K562 (cell line): Measurements from ENCODE around the gene SYPL2. TPM values are rescaled to one million over a fixed set of nuclear protein-coding genes. Genes with fewer than 3 reads are reported as not detected.

Experiments used
- DEAF1 ChIP-seq: fragments of 450-650 bp; formaldehyde crosslinking; IDR thresholded peaks from 2 replicates; pipeline ENCODE4 v1.4.0; 2020; ENCODE audit warnings: mild to moderate bottlenecking, moderate library complexity
- MED1 ChIP-seq: sonication (generic); formaldehyde crosslinking; IDR thresholded peaks from 2 replicates; pipeline ENCODE4 v1.8.1; 2023; ENCODE audit warnings: missing genetic modification reagents, borderline replicate concordance
- NELFE ChIP-seq: IDR thresholded peaks from 2 replicates; pipeline ENCODE4 v1.6.1; 2011; ENCODE audit warnings: mild to moderate bottlenecking; ENCODE audit not compliant: insufficient read depth, insufficient read length
- PPARD ChIP-seq: fragments of 250-450 bp; sonication (Bioruptor Pico); IDR thresholded peaks from 2 replicates; pipeline ENCODE4 v1.8.0; 2022; ENCODE audit warnings: inconsistent platforms, mild to moderate bottlenecking, moderate library complexity
- RBM34 ChIP-seq: fragments of 200-400 bp; formaldehyde crosslinking; IDR thresholded peaks from 2 replicates; pipeline ENCODE4 v1.6.1; 2018; ENCODE audit warnings: low read length, borderline replicate concordance; ENCODE audit not compliant: insufficient read depth
- TAF1 ChIP-seq: IDR thresholded peaks from 2 replicates; pipeline ENCODE4 v1.6.1; 2011; ENCODE audit warnings: mild to moderate bottlenecking, low read length, moderate library complexity; ENCODE audit not compliant: insufficient read depth, control insufficient read depth, severe bottlenecking; ENCODE audit errors: extremely low read depth
- TEAD4 ChIP-seq, 2 experiments: sonication (generic) in 1 of 2; formaldehyde crosslinking in 1 of 2; IDR thresholded peaks; 2 replicates each; pipeline versions ENCODE4 v1.6.1 to v1.8.0; 2012 to 2022; ENCODE audit warnings: borderline replicate concordance in 1 of 2, inconsistent platforms in 1 of 2, low read length in 1 of 2, mild to moderate bottlenecking in 1 of 2, missing genetic modification reagents in 1 of 2
- ZBTB40 ChIP-seq, 2 experiments: fragments of 450-650 bp in 1 of 2; sonication (generic) in 1 of 2; formaldehyde crosslinking in 1 of 2; IDR thresholded peaks; 2 replicates each; pipeline versions ENCODE4 v1.7.1 to v1.9.0; 2016 to 2022; ENCODE audit warnings: inconsistent platforms in 1 of 2, mild to moderate bottlenecking in 1 of 2, missing genetic modification reagents in 1 of 2
- ZC3H11A ChIP-seq: IDR thresholded peaks from 2 replicates; pipeline ENCODE4 v1.6.1; 2012; ENCODE audit warnings: low read depth, low read length, improper control_type of control experiment
- ZNF165 ChIP-seq: fragments of 250-450 bp; sonication (Bioruptor Pico); IDR thresholded peaks from 2 replicates; pipeline ENCODE4 v1.4.0; 2020; ENCODE audit warnings: borderline replicate concordance
- ZNF384 ChIP-seq: IDR thresholded peaks from 2 replicates; pipeline ENCODE4 v1.6.1; 2012; ENCODE audit warnings: low read depth, low read length, improper control_type of control experiment
- ZNF57 ChIP-seq: fragments of 450-650 bp; formaldehyde crosslinking; IDR thresholded peaks from 2 replicates; pipeline ENCODE4 v1.4.0; 2020; ENCODE audit warnings: mild to moderate bottlenecking, moderate library complexity
- polyA plus RNA-seq, 8 experiments: library from polyadenylated mRNA; depleted of rRNA in 4 of 8; stranded (reverse) in 5 of 8; unstranded in 3 of 8; fragments of >200 nt; fragmentation: Nextera tagmentation in 2 of 8; fragmentation: Illumina TruSeq in 1 of 8; extraction: Ambion mirVana in 2 of 8; extraction: Trizol in 1 of 8; gene quantifications; 2 replicates each; pipeline versions ENCODE4 v1.2.1 to v1.2.3, GENCODE V29; 2011 to 2014; ENCODE audit warnings: inconsistent platforms in 1 of 8, missing spikeins in 1 of 8
- total RNA-seq, 7 experiments: library from RNA; depleted of rRNA in 6 of 7; stranded (reverse); fragments of >200 nt in 6 of 7; fragmentation: Illumina TruSeq in 2 of 7; extraction: Trizol in 2 of 7; gene quantifications; 2 replicates each; pipeline versions ENCODE4 v1.2.1 to v1.2.3, GENCODE V29; 2011 to 2021; ENCODE audit warnings: low replicate concordance in 1 of 7
- TF ChIP-seq, protein P1 (sequence below): fragments of 200-800 bp; sonication (Bioruptor generic); IDR thresholded peaks from 2 replicates; pipeline ENCODE4 v1.6.1; 2017; ENCODE audit warnings: missing genetic modification characterization, missing compliant biosample characterization

The SYPL2 gene
- total and polyA plus RNA-seq, 9 of the 15 experiments (the other 6 are each of a cell fraction or from before 2014, with no cell fraction given), result 0.03 to 0.20 (median 0.07) TPM; not detected in 2

DNA sequence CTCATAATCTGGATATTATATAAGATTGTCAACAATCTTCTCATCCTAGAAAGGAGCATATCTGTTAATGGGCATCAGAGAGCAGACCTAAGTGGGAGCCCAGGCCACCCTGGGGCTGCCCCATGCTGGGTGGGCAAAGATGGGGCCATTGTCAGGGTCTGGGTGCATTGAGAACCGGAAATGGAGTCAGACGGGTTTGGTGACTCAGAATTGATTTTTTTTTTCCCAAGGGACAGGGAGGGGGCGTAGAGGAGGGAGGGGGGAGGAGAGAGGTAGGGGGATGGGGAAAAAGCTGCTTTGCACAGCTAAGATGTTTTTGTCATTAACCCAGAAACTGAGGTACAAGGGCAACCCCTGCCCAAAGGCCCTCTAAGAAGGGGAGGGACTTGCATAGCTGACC lies 18.7 kb downstream of the SYPL2 start (continued):
- TF ChIP-seq TAF1, result no peak
- no peak for TF ChIP-seq PPARD (CRISPR knock-in tag)
- TF ChIP-seq RBM34, result no peak
- TF ChIP-seq ZNF165 (CRISPR knock-in tag), result no peak
- TF ChIP-seq, protein P1, sequence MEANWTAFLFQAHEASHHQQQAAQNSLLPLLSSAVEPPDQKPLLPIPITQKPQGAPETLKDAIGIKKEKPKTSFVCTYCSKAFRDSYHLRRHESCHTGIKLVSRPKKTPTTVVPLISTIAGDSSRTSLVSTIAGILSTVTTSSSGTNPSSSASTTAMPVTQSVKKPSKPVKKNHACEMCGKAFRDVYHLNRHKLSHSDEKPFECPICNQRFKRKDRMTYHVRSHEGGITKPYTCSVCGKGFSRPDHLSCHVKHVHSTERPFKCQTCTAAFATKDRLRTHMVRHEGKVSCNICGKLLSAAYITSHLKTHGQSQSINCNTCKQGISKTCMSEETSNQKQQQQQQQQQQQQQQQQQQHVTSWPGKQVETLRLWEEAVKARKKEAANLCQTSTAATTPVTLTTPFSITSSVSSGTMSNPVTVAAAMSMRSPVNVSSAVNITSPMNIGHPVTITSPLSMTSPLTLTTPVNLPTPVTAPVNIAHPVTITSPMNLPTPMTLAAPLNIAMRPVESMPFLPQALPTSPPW (CRISPR knock-in tag), result peak; percentile 19
- peak; percentile 80 for TF ChIP-seq ZNF384
- no peak for TF ChIP-seq ZBTB40 (IDR thresholded peaks at IDR 0.05)
- TF ChIP-seq ZBTB40 (CRISPR knock-in tag; IDR thresholded peaks at IDR 0.05), result no peak
- no peak for TF ChIP-seq ZC3H11A
- no peak for TF ChIP-seq ZNF57 (CRISPR knock-in tag)
- TF ChIP-seq TEAD4 (IDR thresholded peaks at IDR 0.05; ENCODE audit: low read length), result no peak
- TF ChIP-seq TEAD4 (CRISPR knock-in tag; IDR thresholded peaks at IDR 0.05; ENCODE audit: borderline replicate concordance), result no peak
- no peak for TF ChIP-seq DEAF1 (CRISPR knock-in tag)
- no peak for TF ChIP-seq MED1 (CRISPR knock-in tag)
- TF ChIP-seq NELFE, result no peak
